ENCODE results near the gene SIGLEC14.

- TF ChIP-seq, protein P1, sequence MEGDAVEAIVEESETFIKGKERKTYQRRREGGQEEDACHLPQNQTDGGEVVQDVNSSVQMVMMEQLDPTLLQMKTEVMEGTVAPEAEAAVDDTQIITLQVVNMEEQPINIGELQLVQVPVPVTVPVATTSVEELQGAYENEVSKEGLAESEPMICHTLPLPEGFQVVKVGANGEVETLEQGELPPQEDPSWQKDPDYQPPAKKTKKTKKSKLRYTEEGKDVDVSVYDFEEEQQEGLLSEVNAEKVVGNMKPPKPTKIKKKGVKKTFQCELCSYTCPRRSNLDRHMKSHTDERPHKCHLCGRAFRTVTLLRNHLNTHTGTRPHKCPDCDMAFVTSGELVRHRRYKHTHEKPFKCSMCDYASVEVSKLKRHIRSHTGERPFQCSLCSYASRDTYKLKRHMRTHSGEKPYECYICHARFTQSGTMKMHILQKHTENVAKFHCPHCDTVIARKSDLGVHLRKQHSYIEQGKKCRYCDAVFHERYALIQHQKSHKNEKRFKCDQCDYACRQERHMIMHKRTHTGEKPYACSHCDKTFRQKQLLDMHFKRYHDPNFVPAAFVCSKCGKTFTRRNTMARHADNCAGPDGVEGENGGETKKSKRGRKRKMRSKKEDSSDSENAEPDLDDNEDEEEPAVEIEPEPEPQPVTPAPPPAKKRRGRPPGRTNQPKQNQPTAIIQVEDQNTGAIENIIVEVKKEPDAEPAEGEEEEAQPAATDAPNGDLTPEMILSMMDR (IDR thresholded peaks at IDR 0.05) = no peak
- TF ChIP-seq POLR2A (IDR thresholded peaks at IDR 0.05) (no peak), EP300 (IDR thresholded peaks at IDR 0.05) (no peak)
These were observed 19.0 kb downstream of the SIGLEC14 start for GRCh38 chr19:51627491-51628138.

Measured in sigmoid colon (tissue), 4 donors.